ENCODE measurements around the gene LRRIQ4.

DNA sequence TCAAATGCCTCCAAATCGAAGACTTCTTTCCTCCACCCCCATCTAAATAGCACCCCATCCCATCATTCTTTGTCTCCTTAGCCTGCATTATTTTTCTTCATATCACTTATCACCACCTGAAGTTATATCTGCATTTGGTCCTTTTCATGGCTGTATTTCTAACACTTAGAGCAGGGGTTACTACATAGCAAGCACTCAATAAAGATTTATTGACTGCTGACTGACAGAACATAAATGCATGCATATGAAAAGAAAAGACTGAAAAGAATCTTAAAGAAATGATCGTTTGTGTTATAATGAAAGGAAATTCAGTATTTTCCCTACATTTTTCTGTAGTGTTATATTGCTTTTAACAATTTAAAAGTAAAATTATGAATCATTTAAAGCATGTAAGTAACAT is 55.7 kb downstream of the LRRIQ4 start:
- TF ChIP-seq ZNF132 (tag by site-specific recombination; IDR thresholded peaks at IDR 0.05; ENCODE audit: borderline replicate concordance) (no peak), ZNF670 (tag by site-specific recombination; IDR thresholded peaks at IDR 0.05; ENCODE audit: low read depth) (no peak), CTCF (tag by site-specific recombination; IDR thresholded peaks at IDR 0.05) (no peak), ZNF148 (tag by site-specific recombination; IDR thresholded peaks at IDR 0.05; ENCODE audit: borderline replicate concordance) (no peak), GLI2 (tag by site-specific recombination; IDR thresholded peaks at IDR 0.05; ENCODE audit: borderline replicate concordance, low read depth) (no peak), GLI4 (tag by site-specific recombination; IDR thresholded peaks at IDR 0.05) (no peak)

All from HEK293 (cell line).